IgD-negative memory B cell (primary cell): ENCODE data around the gene KIAA1328. TPM values are rescaled to one million over a fixed set of nuclear protein-coding genes. Genes with fewer than 3 reads are reported as not detected.
"Not testable (repeated sequence)": the region's sequence is repeated elsewhere in the genome, so short reads cannot be mapped to it uniquely, and the experiment has no call there.

Experiments used
- H3K27ac Mint-ChIP-seq, 3 donors: one replicate each; pipeline ENCODE4 v1.8.0; 2020 to 2022; ENCODE audit warnings: mild to moderate bottlenecking in 3 of 3, mixed read lengths in 3 of 3, moderate library complexity in 1 of 3
- H3K27me3 Mint-ChIP-seq: one replicate; pipeline ENCODE4 v1.8.0; 2021; ENCODE audit warnings: mixed read lengths
- H3K36me3 Mint-ChIP-seq: one replicate; pipeline ENCODE4 v1.8.0; 2020; ENCODE audit warnings: mild to moderate bottlenecking, mixed read lengths
- H3K4me1 Mint-ChIP-seq, 3 donors: one replicate each; pipeline ENCODE4 v1.8.0; 2020 to 2022; ENCODE audit warnings: mixed read lengths in 3 of 3, mild to moderate bottlenecking in 1 of 3
- H3K4me3 Mint-ChIP-seq, 4 donors: one replicate each; pipeline ENCODE4 v1.8.0; 2020 to 2022; ENCODE audit warnings: mild to moderate bottlenecking in 4 of 4, mixed read lengths in 4 of 4, moderate library complexity in 3 of 4
- H3K9me3 Mint-ChIP-seq, 3 donors: one replicate each; pipeline ENCODE4 v1.8.0; 2020 to 2021; ENCODE audit warnings: mixed read lengths in 3 of 3, mild to moderate bottlenecking in 1 of 3
- polyA plus RNA-seq: library from polyadenylated mRNA; unstranded; fragments of 300-500 nt; fragmentation: Illumina TruSeq; gene quantifications from one replicate; pipeline ENCODE4 v1.2.3, GENCODE V29; 2021

Gene KIAA1328
- polyA plus RNA-seq, 1 donor from 2014 or later: 12.6 TPM

GRCh38 chr18:37160038-37160820 lies 331.3 kb downstream of the KIAA1328 start:
- Mint-ChIP-seq H3K36me3 (peaks cover 18% of the 10 kb centered on the region), H3K9me3 (no peaks in the 10 kb centered on the region), H3K4me1 (no peaks in the 10 kb centered on the region), H3K27ac (no peak overlapping the region), H3K4me3 (no peak overlapping the region), H3K27me3 (no peaks in the 10 kb centered on the region)

GRCh38 chr18:37161491-37161890 lies 332.6 kb downstream of the KIAA1328 start:
- Mint-ChIP-seq H3K4me3 (no peak overlapping the region), H3K27ac (no peak overlapping the region), H3K4me1 (no peaks in the 10 kb centered on the region), H3K27me3 (no peaks in the 10 kb centered on the region), H3K36me3 (peaks cover 18% of the 10 kb centered on the region), H3K9me3 (no peaks in the 10 kb centered on the region)

GRCh38 chr18:37162551-37162950 lies 333.6 kb downstream of the KIAA1328 start:
- Mint-ChIP-seq H3K27ac (no peak overlapping the region), H3K27me3 (no peaks in the 10 kb centered on the region), H3K36me3 (peaks cover 22% of the 10 kb centered on the region), H3K4me3 (no peak overlapping the region), H3K9me3 (no peaks in the 10 kb centered on the region), H3K4me1 (no peaks in the 10 kb centered on the region)

- H3K4me3 Mint-ChIP-seq: no peak overlapping the region
- no peak overlapping the region for H3K27ac Mint-ChIP-seq
- H3K36me3 Mint-ChIP-seq: peaks cover 26% of the 10 kb centered on the region
- no peaks in the 10 kb centered on the region for H3K4me1 Mint-ChIP-seq
- no peaks in the 10 kb centered on the region for H3K9me3 Mint-ChIP-seq
- no peaks in the 10 kb centered on the region for H3K27me3 Mint-ChIP-seq
These were observed 334.2 kb downstream of the KIAA1328 start for GRCh38 chr18:37163119-37163518.

GRCh38 chr18:37166491-37166890 lies 337.6 kb downstream of the KIAA1328 start:
- Mint-ChIP-seq H3K27ac (no peak overlapping the region), H3K9me3 (no peaks in the 10 kb centered on the region), H3K36me3 (peaks cover 16% of the 10 kb centered on the region), H3K4me1 (no peaks in the 10 kb centered on the region), H3K27me3 (no peaks in the 10 kb centered on the region), H3K4me3 (no peak overlapping the region)

GRCh38 chr18:37166966-37167365 lies 338.0 kb downstream of the KIAA1328 start:
- peaks cover 18% of the 10 kb centered on the region for H3K36me3 Mint-ChIP-seq
- not testable (repeated sequence) for H3K9me3 Mint-ChIP-seq, H3K4me3 Mint-ChIP-seq, H3K4me1 Mint-ChIP-seq, H3K27ac Mint-ChIP-seq, H3K27me3 Mint-ChIP-seq

GRCh38 chr18:37170984-37171383 lies 342.1 kb downstream of the KIAA1328 start:
- Mint-ChIP-seq H3K4me3 (no peak overlapping the region), H3K36me3 (peaks cover 31% of the 10 kb centered on the region)

GRCh38 chr18:37173384-37173783 lies 344.5 kb downstream of the KIAA1328 start:
- no peaks in the 10 kb centered on the region for H3K27me3 Mint-ChIP-seq
- H3K27ac Mint-ChIP-seq: no peak overlapping the region
- no peaks in the 10 kb centered on the region for H3K9me3 Mint-ChIP-seq
- H3K36me3 Mint-ChIP-seq: peaks cover 26% of the 10 kb centered on the region
- H3K4me3 Mint-ChIP-seq: no peak overlapping the region
- no peaks in the 10 kb centered on the region for H3K4me1 Mint-ChIP-seq

More at GRCh38 chr18:37170984-37171383, 342.1 kb downstream of the KIAA1328 start:
- H3K27me3 Mint-ChIP-seq: no peaks in the 10 kb centered on the region
- no peaks in the 10 kb centered on the region for H3K9me3 Mint-ChIP-seq
- H3K4me1 Mint-ChIP-seq: no peaks in the 10 kb centered on the region
- no peak overlapping the region for H3K27ac Mint-ChIP-seq

- Mint-ChIP-seq H3K36me3 (peaks cover 26% of the 10 kb centered on the region), H3K4me1 (no peaks in the 10 kb centered on the region), H3K27ac (no peak overlapping the region), H3K9me3 (no peaks in the 10 kb centered on the region), H3K27me3 (no peaks in the 10 kb centered on the region), H3K4me3 (no peak overlapping the region)
These were observed 347.0 kb downstream of the KIAA1328 start for GRCh38 chr18:37175727-37176620.

GRCh38 chr18:37176621-37176934 lies 347.7 kb downstream of the KIAA1328 start:
- no peaks in the 10 kb centered on the region for H3K9me3 Mint-ChIP-seq
- no peaks in the 10 kb centered on the region for H3K27me3 Mint-ChIP-seq
- H3K36me3 Mint-ChIP-seq: peaks cover 23% of the 10 kb centered on the region

GRCh38 chr18:37179384-37179783 lies 350.5 kb downstream of the KIAA1328 start:
- no peaks in the 10 kb centered on the region for H3K9me3 Mint-ChIP-seq
- no peaks in the 10 kb centered on the region for H3K4me1 Mint-ChIP-seq
- H3K27ac Mint-ChIP-seq: no peak overlapping the region
- H3K36me3 Mint-ChIP-seq: peaks cover 13% of the 10 kb centered on the region
- no peak overlapping the region for H3K4me3 Mint-ChIP-seq
- H3K27me3 Mint-ChIP-seq: no peaks in the 10 kb centered on the region

More at GRCh38 chr18:37176621-37176934, 347.7 kb downstream of the KIAA1328 start:
- no peak overlapping the region for H3K27ac Mint-ChIP-seq
- no peak overlapping the region for H3K4me3 Mint-ChIP-seq
- H3K4me1 Mint-ChIP-seq: no peaks in the 10 kb centered on the region

GRCh38 chr18:37180086-37180485 lies 351.2 kb downstream of the KIAA1328 start:
- Mint-ChIP-seq H3K27ac (no peak overlapping the region), H3K4me1 (no peaks in the 10 kb centered on the region), H3K27me3 (no peaks in the 10 kb centered on the region), H3K36me3 (peaks cover 10% of the 10 kb centered on the region), H3K9me3 (no peaks in the 10 kb centered on the region), H3K4me3 (no peak overlapping the region)

GRCh38 chr18:37182340-37183135 lies 353.6 kb downstream of the KIAA1328 start:
- H3K9me3 Mint-ChIP-seq: no peaks in the 10 kb centered on the region
- no peaks in the 10 kb centered on the region for H3K4me1 Mint-ChIP-seq
- no peaks in the 10 kb centered on the region for H3K27me3 Mint-ChIP-seq
- H3K27ac Mint-ChIP-seq: no peak overlapping the region
- peaks cover 6% of the 10 kb centered on the region for H3K36me3 Mint-ChIP-seq
- no peak overlapping the region for H3K4me3 Mint-ChIP-seq

GRCh38 chr18:37184209-37184868 lies 355.4 kb downstream of the KIAA1328 start:
- H3K27me3 Mint-ChIP-seq: no peaks in the 10 kb centered on the region
- no peaks in the 10 kb centered on the region for H3K36me3 Mint-ChIP-seq
- H3K4me1 Mint-ChIP-seq: no peaks in the 10 kb centered on the region
- no peak overlapping the region for H3K27ac Mint-ChIP-seq
- no peaks in the 10 kb centered on the region for H3K9me3 Mint-ChIP-seq
- H3K4me3 Mint-ChIP-seq: no peak overlapping the region
